Renal cortex interstitium (tissue), 15 donors: ENCODE results near the gene YARS2. TPM values are rescaled to one million over a fixed set of nuclear protein-coding genes. Genes with fewer than 3 reads are reported as not detected.

ENCODE experiments used
- DNase-seq, 11 donors: peaks; one replicate each; pipeline ENCODE4 v3.0.0-alpha.2; 2013; ENCODE audit warnings: low read depth in 9 of 11, low spot score in 4 of 11; ENCODE audit errors: extremely low read depth in 1 of 11
- long read RNA-seq, 16 experiments: transcript quantifications; one replicate each; lab custom pipeline, GENCODE V29; 2026
- polyA plus RNA-seq, 3 donors: library from polyadenylated mRNA; unstranded; fragments of 120-200 nt; gene quantifications; one replicate each; pipeline ENCODE4 v1.2.1, GENCODE V29; 2013; ENCODE audit not compliant: insufficient read length in 3 of 3

Gene YARS2
- 10 to 100 TPM; 30.7 to 31.7 (median 31.1) TPM for polyA plus RNA-seq
- long read RNA-seq, donor 1, transcript YARS2-201 (5 exons, 2,122 nt): major isoform, 5 of 5 reads
- long read RNA-seq, donor 1, partial matches to known transcripts: 0 of 5 reads
- long read RNA-seq, donor 1, other reads (novel, unspliced or antisense): 0 of 5 reads
- long read RNA-seq, donor 2, transcript YARS2-201 (5 exons, 2,122 nt): major isoform, 5 of 10 reads
- long read RNA-seq, donor 2, partial matches to known transcripts: 5 of 10 reads
- long read RNA-seq, donor 2, other reads (novel, unspliced or antisense): 0 of 10 reads
- long read RNA-seq, donor 3, transcript YARS2-201 (5 exons, 2,122 nt): major isoform, 18 of 18 reads
- long read RNA-seq, donor 3, partial matches to known transcripts: 0 of 18 reads
- long read RNA-seq, donor 3, other reads (novel, unspliced or antisense): 0 of 18 reads
- long read RNA-seq, donor 4, transcript YARS2-201 (5 exons, 2,122 nt): major isoform, 9 of 9 reads
- long read RNA-seq, donor 4, partial matches to known transcripts: 0 of 9 reads
- long read RNA-seq, donor 4, other reads (novel, unspliced or antisense): 0 of 9 reads
- long read RNA-seq, donor 5: 0 reads
- long read RNA-seq, donor 6, transcript YARS2-201 (5 exons, 2,122 nt): major isoform, 10 of 10 reads
- long read RNA-seq, donor 6, partial matches to known transcripts: 0 of 10 reads
- long read RNA-seq, donor 6, other reads (novel, unspliced or antisense): 0 of 10 reads
- long read RNA-seq, donor 7, transcript YARS2-201 (5 exons, 2,122 nt): major isoform, 15 of 15 reads
- long read RNA-seq, donor 7, partial matches to known transcripts: 0 of 15 reads
- long read RNA-seq, donor 7, other reads (novel, unspliced or antisense): 0 of 15 reads
- long read RNA-seq, donor 8, transcript YARS2-201 (5 exons, 2,122 nt): major isoform, 21 of 21 reads
- long read RNA-seq, donor 8, partial matches to known transcripts: 0 of 21 reads
- long read RNA-seq, donor 8, other reads (novel, unspliced or antisense): 0 of 21 reads
- long read RNA-seq, donor 9, transcript YARS2-201 (5 exons, 2,122 nt): major isoform, 7 of 7 reads
- long read RNA-seq, donor 9, partial matches to known transcripts: 0 of 7 reads
- long read RNA-seq, donor 9, other reads (novel, unspliced or antisense): 0 of 7 reads
- long read RNA-seq, donor 10, transcript YARS2-201 (5 exons, 2,122 nt): major isoform, 11 of 11 reads
- long read RNA-seq, donor 10, partial matches to known transcripts: 0 of 11 reads
- long read RNA-seq, donor 10, other reads (novel, unspliced or antisense): 0 of 11 reads
- long read RNA-seq, donor 11, transcript YARS2-201 (5 exons, 2,122 nt): major isoform, 7 of 7 reads
- long read RNA-seq, donor 11, partial matches to known transcripts: 0 of 7 reads
- long read RNA-seq, donor 11, other reads (novel, unspliced or antisense): 0 of 7 reads
- long read RNA-seq, donor 12, transcript YARS2-201 (5 exons, 2,122 nt): major isoform, 12 of 12 reads
- long read RNA-seq, donor 12, partial matches to known transcripts: 0 of 12 reads
- long read RNA-seq, donor 12, other reads (novel, unspliced or antisense): 0 of 12 reads
- long read RNA-seq, donor 13: 0 reads
- long read RNA-seq, donor 14, transcript YARS2-201 (5 exons, 2,122 nt): major isoform, 8 of 8 reads
- long read RNA-seq, donor 14, partial matches to known transcripts: 0 of 8 reads
- long read RNA-seq, donor 14, other reads (novel, unspliced or antisense): 0 of 8 reads
- long read RNA-seq, donor 15, transcript YARS2-201 (5 exons, 2,122 nt): major isoform, 11 of 11 reads
- long read RNA-seq, donor 15, partial matches to known transcripts: 0 of 11 reads
- long read RNA-seq, donor 15, other reads (novel, unspliced or antisense): 0 of 11 reads
- long read RNA-seq, donor 16, transcript YARS2-201 (5 exons, 2,122 nt): major isoform, 29 of 29 reads
- long read RNA-seq, donor 16, partial matches to known transcripts: 0 of 29 reads
- long read RNA-seq, donor 16, other reads (novel, unspliced or antisense): 0 of 29 reads

DNA sequence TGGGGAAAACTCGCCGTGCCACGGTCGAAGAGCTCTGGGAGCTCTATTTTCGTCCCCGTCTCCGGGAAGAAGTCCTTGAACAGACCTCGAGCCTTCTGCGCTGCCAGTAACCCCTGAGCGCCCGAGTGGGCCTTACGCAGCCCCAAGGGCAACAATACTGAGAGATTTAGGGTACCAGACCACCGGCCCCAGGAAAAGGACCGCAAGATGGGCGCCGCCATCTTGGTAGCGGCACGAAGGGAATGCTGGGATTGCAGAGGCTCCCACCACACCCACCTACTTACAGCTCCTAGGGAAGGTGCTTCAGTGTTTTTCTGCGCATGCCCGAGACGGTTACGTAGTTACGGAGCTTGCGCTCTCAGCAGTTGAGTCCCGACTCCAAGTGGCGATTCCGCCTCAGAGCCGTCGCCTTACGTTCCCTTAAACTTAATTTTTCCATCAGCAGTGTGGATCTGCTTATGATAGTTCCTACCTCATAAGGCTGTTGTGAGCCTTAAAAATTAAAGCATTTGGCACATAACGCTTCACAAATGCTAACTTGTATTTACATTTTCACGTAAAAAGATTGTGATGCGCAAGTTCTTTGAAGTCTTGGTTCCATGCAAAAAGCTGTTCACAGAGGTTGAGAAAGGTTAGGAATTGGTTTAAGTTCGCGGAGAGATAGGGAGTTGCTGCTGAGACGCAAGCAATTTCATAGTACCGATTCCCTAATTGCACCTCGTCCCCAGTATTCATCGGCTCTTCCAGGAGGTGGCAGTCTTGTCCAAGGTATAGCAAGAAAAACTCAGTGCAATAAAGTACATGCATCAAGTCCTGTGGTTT, at the start of gene YARS2:
TSS of gene YARS2 (minus strand) at position 244 of the 822 bp plus-strand sequence. CDS start at position 221, 23 bp downstream.
- DNase-seq: peak; percentile 91 to 99 (median 96)

DNA sequence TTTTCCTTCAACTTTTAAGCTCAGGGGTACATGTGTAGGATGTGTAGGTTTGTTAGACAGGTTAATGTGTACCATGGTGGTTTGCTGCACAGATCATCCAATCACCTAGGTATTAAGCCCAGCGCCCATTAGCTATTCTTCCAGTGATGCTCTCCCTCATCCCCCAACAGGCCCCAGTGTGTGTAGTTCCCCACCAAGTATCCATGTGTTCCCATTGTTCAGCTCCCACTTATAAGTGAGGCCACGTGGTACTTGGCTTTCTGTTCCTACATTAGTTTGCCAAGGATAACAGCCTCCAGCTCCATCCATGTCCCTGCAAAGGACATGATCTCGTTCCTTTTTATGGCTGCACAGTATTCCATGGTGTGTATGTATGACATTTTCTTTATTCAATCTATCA, 48.6 kb upstream of the YARS2 start:
- no peak for DNase-seq

DNA sequence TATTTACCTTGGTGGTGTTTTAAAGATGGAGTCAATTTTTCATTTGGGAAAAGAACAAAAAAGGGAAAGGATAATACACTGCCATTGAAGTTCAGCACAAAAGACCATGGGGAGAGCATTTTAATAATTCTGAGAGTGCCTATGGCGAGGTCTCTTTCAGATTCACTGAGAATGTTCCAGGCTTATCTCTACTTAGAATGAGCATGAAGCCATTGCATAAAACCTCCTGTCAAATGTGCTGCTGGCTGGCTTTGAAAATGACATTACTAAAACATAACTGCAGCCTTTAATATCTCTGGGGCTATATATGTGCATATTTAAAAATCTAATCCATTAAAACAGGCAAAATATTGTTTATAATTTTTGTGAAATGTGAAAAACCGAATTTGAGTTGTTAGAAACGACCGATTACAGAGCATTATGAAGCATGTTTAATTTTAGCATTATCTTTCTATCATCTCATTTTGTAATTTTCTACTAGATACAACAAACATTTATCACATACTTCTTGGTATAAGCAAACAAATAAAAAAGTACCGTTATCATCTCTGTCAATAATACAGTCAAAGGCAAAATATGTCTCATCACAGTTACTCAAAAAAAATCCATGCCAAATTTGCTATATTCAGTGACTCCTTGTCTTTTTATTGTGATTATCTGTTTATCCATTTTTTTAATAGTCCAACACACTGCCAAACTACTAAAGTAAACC, 45.7 kb upstream of the YARS2 start:
- DNase-seq: no peak

DNA sequence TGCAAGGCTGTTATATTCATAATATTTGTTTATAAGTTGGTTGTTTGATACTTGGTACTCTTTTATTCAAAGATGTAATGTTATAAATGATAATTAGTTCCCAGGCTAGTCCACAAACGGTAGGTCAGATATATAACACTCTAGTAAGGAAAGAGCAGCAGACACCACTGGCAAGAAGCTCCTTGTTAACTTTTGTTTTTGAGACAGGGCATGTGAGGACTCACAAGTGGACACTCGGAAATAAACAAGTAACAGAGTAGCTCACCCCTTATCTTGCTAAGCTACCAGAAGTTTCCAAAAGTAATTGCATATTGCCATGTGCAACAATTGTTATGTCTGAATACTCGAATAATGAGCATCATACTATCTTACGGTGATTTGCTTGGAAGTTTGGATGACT, 38.6 kb upstream of the YARS2 start:
- DNase-seq: no peak

DNA sequence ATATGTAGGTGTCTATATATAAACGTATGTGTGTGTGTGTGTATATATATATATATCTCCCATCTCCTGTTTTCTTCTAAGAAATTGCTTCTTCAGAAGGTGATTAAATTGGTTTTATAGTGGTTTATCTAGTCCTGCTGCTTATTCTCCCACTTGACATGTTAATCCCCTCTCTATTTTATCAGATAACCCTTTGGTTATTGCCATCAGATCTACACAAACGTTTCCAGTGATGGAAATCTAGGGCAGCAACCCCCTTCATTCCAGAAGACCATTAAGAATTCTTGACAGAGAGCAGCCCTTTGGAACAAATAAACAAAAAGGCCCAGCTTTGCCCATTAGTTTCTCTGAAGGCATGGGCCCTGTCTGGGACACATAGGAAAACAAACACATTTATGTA, 34.2 kb upstream of the YARS2 start:
- no peak for DNase-seq

DNA sequence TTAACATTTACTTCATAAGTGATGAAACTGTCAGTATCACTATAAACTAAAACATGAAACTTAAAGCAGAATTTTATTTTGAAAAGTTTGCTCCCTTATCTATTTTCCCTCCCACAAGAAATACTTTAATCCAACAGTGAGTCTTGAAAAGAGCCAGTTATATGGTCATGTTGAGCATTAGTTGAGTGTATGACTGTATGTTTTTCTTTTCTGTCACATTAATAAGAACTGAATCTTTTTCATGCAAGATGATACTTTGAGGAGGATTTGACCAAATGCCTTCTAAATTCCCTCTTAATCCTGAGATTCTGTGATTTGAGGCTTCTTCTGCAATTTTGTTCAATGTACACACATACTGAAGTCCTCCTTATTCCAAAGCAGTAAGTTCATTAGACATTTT, 33.7 kb upstream of the YARS2 start:
- no peak for DNase-seq

DNA sequence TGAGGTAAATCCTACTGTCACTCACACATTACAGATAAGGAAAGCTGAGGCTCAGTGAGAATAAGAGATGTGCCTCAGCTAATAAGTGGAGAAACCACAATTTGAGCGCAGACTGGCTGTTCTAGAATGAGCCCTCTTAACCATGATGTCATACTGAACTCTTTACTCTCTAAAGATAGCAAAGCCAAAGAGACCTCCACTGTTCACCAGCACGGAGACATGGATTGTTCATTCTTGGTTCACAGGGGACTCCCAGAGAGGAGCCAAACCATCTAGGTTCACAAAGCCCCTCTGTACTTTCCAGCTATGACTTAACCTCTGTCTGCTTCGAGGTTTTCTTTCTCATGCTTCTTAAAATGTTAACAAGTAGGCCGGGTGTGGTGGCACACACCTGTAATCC, 32.7 kb upstream of the YARS2 start:
- DNase-seq: no peak

DNA sequence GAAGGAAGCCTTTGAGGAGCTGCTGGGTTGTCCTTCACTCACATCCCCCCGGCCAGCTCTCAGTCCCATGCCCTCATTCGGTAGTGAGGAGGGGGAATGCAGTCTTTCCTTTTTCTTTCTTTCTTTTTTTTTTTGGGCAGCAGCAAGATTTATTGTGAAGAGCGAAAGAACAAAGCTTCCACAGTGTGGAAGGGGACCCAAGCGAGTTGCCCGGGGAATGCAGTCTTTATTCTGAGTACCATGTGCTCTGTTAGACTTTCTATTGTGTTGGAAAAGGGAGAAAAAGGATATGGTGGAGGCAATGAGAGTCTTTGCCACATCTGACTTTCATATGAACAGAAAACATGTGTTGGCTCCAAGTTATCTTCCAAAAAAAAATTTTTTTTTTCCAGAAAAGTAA, 29.9 kb upstream of the YARS2 start:
- no peak for DNase-seq

DNA sequence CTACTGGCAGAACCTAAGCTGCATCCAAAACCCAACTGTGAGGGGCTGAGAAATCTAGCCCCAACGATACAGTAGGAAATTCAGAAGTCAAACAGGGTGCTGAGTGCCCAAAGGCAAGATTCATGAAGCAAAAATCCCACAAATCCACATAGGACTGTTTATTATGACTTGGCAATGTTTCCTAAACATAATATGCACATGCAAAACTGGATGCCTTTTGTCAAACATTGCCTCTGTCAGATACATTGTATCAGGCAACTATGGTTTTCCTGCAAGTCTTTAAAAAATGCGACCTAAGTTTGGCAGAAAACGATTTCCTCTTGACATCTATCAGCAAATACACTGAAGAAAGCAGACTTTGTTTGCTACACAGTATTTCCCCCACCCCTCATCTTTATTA, 27.3 kb upstream of the YARS2 start:
- DNase-seq: no peak

DNA sequence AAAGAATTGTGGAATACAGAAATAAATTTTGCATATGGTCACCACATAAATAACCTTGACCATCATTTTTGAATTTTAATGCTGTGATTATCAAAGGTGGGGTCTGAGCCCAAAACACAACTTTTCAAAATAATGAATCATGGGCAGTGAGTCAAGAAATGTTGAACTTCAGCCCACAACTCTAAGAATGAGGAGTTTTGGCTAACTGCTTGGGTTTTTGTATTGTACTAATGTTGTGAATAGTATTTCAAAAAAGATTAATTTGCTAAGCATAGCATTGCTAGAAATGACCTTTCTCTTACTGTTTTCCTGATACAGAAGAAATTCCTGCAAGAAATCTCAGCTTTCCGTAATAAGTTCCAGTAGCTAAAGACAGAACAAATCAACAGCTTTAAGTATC, 24.4 kb upstream of the YARS2 start:
- peak in 7 of 11 donors; percentile 1 to 49 (median 24) for DNase-seq

DNA sequence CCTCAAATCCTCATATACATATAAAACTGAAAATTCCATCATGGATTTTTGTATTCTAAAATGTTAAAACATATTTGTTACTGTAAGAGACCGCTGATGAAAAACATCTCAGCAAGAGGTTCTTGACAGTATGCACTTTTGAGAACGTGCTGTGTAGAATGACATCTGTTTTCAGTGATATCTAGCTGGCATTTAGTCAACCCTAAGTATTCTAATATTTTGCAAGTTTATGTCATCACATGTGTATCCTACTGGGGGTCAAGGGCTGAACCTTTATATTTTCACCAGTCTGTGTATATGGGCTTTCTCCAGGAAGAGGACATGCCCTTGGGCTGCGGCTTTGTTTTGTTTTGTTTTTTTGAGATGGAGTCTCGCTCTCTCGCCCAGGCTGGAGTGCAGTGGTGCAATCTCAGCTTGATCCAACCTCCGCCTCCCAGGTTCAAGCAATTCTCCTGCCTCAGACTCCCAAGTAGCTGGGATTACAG, 22.0 kb upstream of the YARS2 start:
- DNase-seq: no peak

DNA sequence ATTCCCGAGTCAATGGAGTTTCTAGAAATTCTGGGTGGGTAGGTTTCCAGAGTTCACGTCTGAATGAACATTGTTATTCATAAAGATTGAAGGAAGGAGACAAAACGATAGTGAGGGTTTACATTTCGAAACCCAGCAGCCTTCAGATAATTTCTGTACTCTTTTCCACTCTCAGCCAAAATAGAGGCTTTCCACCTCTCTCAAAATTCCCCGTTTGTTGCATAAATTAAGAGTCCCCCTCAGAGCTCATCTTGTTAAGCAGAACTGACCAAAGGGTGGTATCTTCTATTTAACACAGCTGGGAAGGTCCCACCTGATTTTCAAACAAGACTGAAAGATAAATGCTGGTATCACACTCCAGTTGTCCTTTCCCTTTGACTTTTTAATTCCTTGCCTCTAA, 21.5 kb upstream of the YARS2 start:
- no peak for DNase-seq

DNA sequence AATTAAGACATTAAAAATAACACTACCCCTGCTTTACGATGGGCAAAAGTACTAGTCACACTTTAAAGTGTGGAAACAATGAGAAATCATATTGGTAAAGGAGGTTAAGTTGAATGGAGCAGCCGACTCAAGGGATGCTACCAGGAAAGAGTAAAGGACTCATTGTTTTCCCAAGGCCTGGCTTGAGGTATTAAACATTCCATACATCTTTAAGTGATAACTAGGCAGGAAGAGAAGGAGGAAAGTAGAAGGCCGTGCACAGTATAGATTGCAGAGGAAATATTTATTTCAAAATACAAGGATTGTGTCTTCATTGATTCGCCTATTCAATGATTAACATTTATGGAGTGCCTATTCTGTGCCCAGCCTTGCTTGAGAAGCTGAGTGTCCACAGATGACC, 20.6 kb upstream of the YARS2 start:
- no peak for DNase-seq

DNA sequence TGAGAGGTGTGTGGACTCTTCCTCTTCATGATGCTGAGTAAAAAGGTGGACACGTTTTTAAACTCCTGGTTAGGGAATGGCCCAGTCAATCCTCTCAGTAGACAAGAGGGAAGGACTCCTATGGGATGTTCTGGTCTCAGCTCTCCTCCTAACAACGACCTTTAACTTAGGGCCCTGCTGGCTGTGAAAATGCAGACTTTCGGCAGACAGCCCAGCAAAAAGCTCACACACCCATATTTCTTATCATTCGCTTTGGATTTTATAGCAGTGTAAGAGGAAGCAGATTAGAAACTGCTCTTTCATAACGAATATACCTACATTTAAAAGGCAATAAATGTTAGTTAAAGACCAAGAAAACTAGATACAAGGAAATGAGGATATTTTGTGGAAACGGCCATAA, 18.0 kb upstream of the YARS2 start:
- DNase-seq: no peak

DNA sequence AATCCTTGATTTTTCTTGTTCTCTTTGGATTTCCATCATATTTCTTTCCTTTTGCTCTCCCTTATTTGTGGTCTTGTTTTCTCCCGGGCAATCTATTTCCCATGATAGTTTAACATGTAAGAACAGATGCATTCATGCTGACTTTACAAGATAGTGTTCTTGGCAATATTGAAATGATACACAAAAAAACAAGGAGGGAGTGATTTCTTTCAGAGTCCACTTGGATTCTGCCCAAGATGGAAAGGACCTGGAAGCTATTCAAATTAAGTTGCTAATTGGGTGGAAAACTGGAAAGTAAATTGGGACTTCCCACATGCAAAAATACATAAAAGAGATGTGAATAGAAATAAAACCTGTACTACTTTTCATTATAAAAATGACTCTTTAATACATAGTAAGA, 14.4 kb upstream of the YARS2 start:
- DNase-seq: no peak

DNA sequence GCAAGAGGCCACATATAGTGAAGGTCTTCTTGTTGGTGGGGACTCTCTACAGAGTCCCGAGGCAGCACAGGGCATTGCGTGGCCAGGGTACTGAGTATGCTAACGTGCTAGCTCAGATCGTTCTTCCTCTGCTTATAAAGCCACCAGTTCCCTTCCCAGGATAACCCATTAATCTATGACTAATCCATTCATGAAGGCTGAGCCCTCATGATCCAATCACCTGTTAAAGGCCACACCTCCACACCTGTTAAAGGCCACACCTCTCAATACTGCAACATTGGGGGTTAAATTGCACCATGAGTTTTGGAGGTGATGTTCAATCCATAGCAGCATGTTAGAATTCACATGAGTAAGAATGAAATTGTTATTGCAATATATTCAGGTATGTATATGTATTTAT, 12.8 kb upstream of the YARS2 start:
- no peak for DNase-seq
